IMR-90 (cell line): ENCODE measurements around the gene GPRIN2. TPM values are rescaled to one million over a fixed set of nuclear protein-coding genes. Genes with fewer than 3 reads are reported as not detected.

Experiments
- ATAC-seq: fragments of 200-7000 bp; cut with Tn5 transposase; 2 replicates; pipeline ENCODE4 v1.9.1; 2020; ENCODE audit warnings: low read depth, mild to moderate bottlenecking, moderate library complexity
- BruUV-seq: library from RNA; stranded (reverse); fragments of 400-500 nt; replicated peaks from 2 replicates; lab custom pipeline; 2021; lab: Mats Ljungman, UMichigan
- CTCF ChIA-PET: fragments of 300-600 bp; formaldehyde crosslinking; extraction: SDS; loops from one replicate; lab custom pipeline; 2021; ENCODE audit warnings: antibody characterized with exemption; lab: Yijun Ruan, JAX
- POLR2A ChIA-PET: fragments of 300-600 bp; sonication (Branson Sonifier 250); formaldehyde crosslinking; loops from one replicate; lab custom pipeline; 2022; ENCODE audit warnings: antibody characterized with exemption; ENCODE audit not compliant: unreplicated experiment; lab: Charles Lee
- DNase-seq: peaks from one replicate; pipeline ENCODE4 v3.0.0; 2013
- H2AFZ ChIP-seq: replicated peaks from 2 replicates; pipeline ENCODE3; 2013; ENCODE audit warnings: low read length, mild to moderate bottlenecking; ENCODE audit not compliant: poor library complexity
- H2AK5ac ChIP-seq: 2 replicates; pipeline ENCODE4 v1.6.1; 2013; ENCODE audit warnings: low read depth, low read length, inconsistent platforms
- H2AK9ac ChIP-seq: replicated peaks from 2 replicates; pipeline ENCODE3; 2013; ENCODE audit warnings: mild to moderate bottlenecking, low read depth, low read length, moderate library complexity; ENCODE audit not compliant: poor library complexity
- H2BK120ac ChIP-seq: 2 replicates; pipeline ENCODE4 v1.6.1; 2013; ENCODE audit warnings: low read depth, low read length, inconsistent platforms
- H2BK15ac ChIP-seq: 3 replicates; pipeline ENCODE4 v1.6.1; 2013; ENCODE audit warnings: low read depth, low read length, inconsistent platforms
- H2BK20ac ChIP-seq: 2 replicates; pipeline ENCODE4 v1.6.1; 2013; ENCODE audit warnings: low read depth, mild to moderate bottlenecking, inconsistent platforms, low read length, moderate library complexity
- H2BK5ac ChIP-seq: 2 replicates; pipeline ENCODE4 v1.6.1; 2013; ENCODE audit warnings: mild to moderate bottlenecking, low read depth, low read length, inconsistent platforms; ENCODE audit not compliant: poor library complexity, severe bottlenecking
- H3K14ac ChIP-seq: replicated peaks from 2 replicates; pipeline ENCODE4 v1.6.1; 2013; ENCODE audit warnings: low read depth, low read length, inconsistent platforms
- H3K18ac ChIP-seq: 2 replicates; pipeline ENCODE4 v1.6.1; 2013; ENCODE audit warnings: low read depth, low read length, control low read depth
- H3K23ac ChIP-seq: 2 replicates; pipeline ENCODE4 v1.6.1; 2013; ENCODE audit warnings: low read depth, low read length, inconsistent platforms
- H3K27ac ChIP-seq: 2 replicates; pipeline ENCODE4 v1.5.1; 2013; ENCODE audit warnings: mild to moderate bottlenecking, control low read depth, low read length; ENCODE audit not compliant: insufficient read depth
- H3K27me3 ChIP-seq: 2 replicates; pipeline ENCODE4 v1.6.1; 2013; ENCODE audit warnings: low read length; ENCODE audit not compliant: control insufficient read depth, insufficient read depth
- H3K36me3 ChIP-seq: 2 replicates; pipeline ENCODE4 v1.6.1; 2013; ENCODE audit warnings: low read length, mixed read lengths; ENCODE audit not compliant: control insufficient read depth, insufficient read depth
- H3K4ac ChIP-seq: 2 replicates; pipeline ENCODE4 v1.6.1; 2013; ENCODE audit warnings: low read depth, low read length, inconsistent platforms
- H3K4me1 ChIP-seq: 2 replicates; pipeline ENCODE4 v1.6.1; 2013; ENCODE audit warnings: low read length, mixed read lengths; ENCODE audit not compliant: control insufficient read depth, insufficient read depth
- H3K4me2 ChIP-seq: 2 replicates; pipeline ENCODE4 v1.6.1; 2013; ENCODE audit warnings: low read depth, mild to moderate bottlenecking, control low read depth, low read length, moderate library complexity
- H3K4me3 ChIP-seq: 2 replicates; pipeline ENCODE4 v1.5.1; 2013; ENCODE audit warnings: low read depth, mild to moderate bottlenecking, control low read depth, low read length, moderate library complexity; ENCODE audit not compliant: insufficient read depth
- H3K56ac ChIP-seq: 2 replicates; pipeline ENCODE4 v1.6.1; 2013; ENCODE audit warnings: low read length, inconsistent platforms; ENCODE audit not compliant: insufficient read depth; ENCODE audit errors: extremely low read depth
- H3K79me1 ChIP-seq, 2 experiments: 2 replicates each; pipeline ENCODE4 v1.6.1; 2013; ENCODE audit warnings: low read length in 2 of 2, inconsistent platforms in 1 of 2, low read depth in 1 of 2
- H3K9ac ChIP-seq: 2 replicates; pipeline ENCODE4 v1.6.1; 2013; ENCODE audit warnings: low read depth, low read length, control low read depth
- H3K9me1 ChIP-seq: 2 replicates; pipeline ENCODE4 v1.6.1; 2013; ENCODE audit warnings: low read length, inconsistent platforms; ENCODE audit not compliant: insufficient read depth
- H3K9me3 ChIP-seq: 2 replicates; pipeline ENCODE4 v1.6.1; 2013; ENCODE audit warnings: low read length; ENCODE audit not compliant: control insufficient read depth, insufficient read depth
- H4K20me1 ChIP-seq: 2 replicates; pipeline ENCODE4 v1.6.1; 2013; ENCODE audit warnings: low read length, inconsistent platforms; ENCODE audit not compliant: insufficient read depth
- H4K5ac ChIP-seq: 2 replicates; pipeline ENCODE4 v1.6.1; 2013; ENCODE audit warnings: mild to moderate bottlenecking, low read depth, low read length, control low read depth
- H4K8ac ChIP-seq, 2 experiments: 2 replicates each; pipeline ENCODE4 v1.6.1; 2013; ENCODE audit warnings: low read depth in 2 of 2, low read length in 2 of 2, control low read depth in 1 of 2, inconsistent platforms in 1 of 2
- H4K91ac ChIP-seq: 2 replicates; pipeline ENCODE4 v1.6.1; 2013; ENCODE audit warnings: low read depth, low read length, inconsistent platforms; ENCODE audit not compliant: insufficient read depth
- CEBPB ChIP-seq: IDR thresholded peaks from 2 replicates; pipeline ENCODE4 v1.6.1; 2012; ENCODE audit warnings: low read depth, low read length, improper control_type of control experiment
- FOS ChIP-seq: fragments of 150-350 bp; IDR thresholded peaks from 2 replicates; pipeline ENCODE4 v1.6.1; 2016; ENCODE audit warnings: low read depth, low read length
- MAZ ChIP-seq: IDR thresholded peaks from 2 replicates; pipeline ENCODE4 v1.6.1; 2012; ENCODE audit warnings: low read depth, mild to moderate bottlenecking, low read length, improper control_type of control experiment, moderate library complexity, borderline replicate concordance
- NFE2L2 ChIP-seq: fragments of 150-350 bp; IDR thresholded peaks from 2 replicates; pipeline ENCODE4 v1.6.1; 2016; ENCODE audit warnings: low read depth, mild to moderate bottlenecking, low read length
- RCOR1 ChIP-seq: IDR thresholded peaks from 2 replicates; pipeline ENCODE4 v1.6.1; 2012; ENCODE audit warnings: mild to moderate bottlenecking, low read length, improper control_type of control experiment; ENCODE audit not compliant: insufficient replicate concordance
- WGBS, 2 experiments: methylation state at CpG; one replicate each; pipeline versions ENCODE4 v1.1.5 to v1.1.7; 2013; ENCODE audit warnings: missing lambda C conversion rate in 2 of 2; ENCODE audit not compliant: insufficient read length in 1 of 2; ENCODE audit errors: extremely low coverage in 2 of 2; 5-methylcytosine and 5-hydroxymethylcytosine counted together
- dilution Hi-C: fragments of 300-500 bp; cut with HindIII; formaldehyde crosslinking; loops from one replicate; pipeline ENCODE4 v1.14.3; 2018; ENCODE audit warnings: low sequenced_read_pairs; ENCODE audit not compliant: unreplicated experiment
- in situ Hi-C: fragments of 300-500 bp; cut with MboI; formaldehyde crosslinking; loops from 3 replicates; pipeline ENCODE4 v1.14.3; 2019; ENCODE audit warnings: low sequenced_read_pairs, inconsistent platforms, mixed read lengths
- intact Hi-C: fragments of 100-400 bp; cut with micrococcal nuclease; formaldehyde crosslinking; loops from 2 replicates; pipeline ENCODE4 v1.10.0; 2022
- polyA plus RNA-seq, 3 experiments: library from polyadenylated mRNA; depleted of rRNA; stranded (reverse); fragments of >200 nt; gene quantifications; 2 replicates each; pipeline ENCODE4 v1.2.3, GENCODE V29; 2012; ENCODE audit warnings: low replicate concordance in 1 of 3
- total RNA-seq: library from RNA; depleted of rRNA; stranded (reverse); fragments of >200 nt; gene quantifications from 2 replicates; pipeline ENCODE4 v1.2.3, GENCODE V29; 2012
- TF ChIP-seq, protein P1 (sequence below): conservative IDR thresholded peaks from 2 replicates; pipeline ENCODE4 v1.5.1; 2012; ENCODE audit warnings: mild to moderate bottlenecking, low read depth, low read length, improper control_type of control experiment
- TF ChIP-seq, protein P2 (sequence below): fragments of 150-350 bp; IDR thresholded peaks from 2 replicates; pipeline ENCODE4 v1.6.1; 2016; ENCODE audit warnings: low read depth, mild to moderate bottlenecking, low read length, moderate library complexity, borderline replicate concordance

GPRIN2 gene
- total and polyA plus RNA-seq, 2 of the 4 experiments (the other 2 are of a cell fraction), result under 0.01 TPM; not detected in 1

DNA sequence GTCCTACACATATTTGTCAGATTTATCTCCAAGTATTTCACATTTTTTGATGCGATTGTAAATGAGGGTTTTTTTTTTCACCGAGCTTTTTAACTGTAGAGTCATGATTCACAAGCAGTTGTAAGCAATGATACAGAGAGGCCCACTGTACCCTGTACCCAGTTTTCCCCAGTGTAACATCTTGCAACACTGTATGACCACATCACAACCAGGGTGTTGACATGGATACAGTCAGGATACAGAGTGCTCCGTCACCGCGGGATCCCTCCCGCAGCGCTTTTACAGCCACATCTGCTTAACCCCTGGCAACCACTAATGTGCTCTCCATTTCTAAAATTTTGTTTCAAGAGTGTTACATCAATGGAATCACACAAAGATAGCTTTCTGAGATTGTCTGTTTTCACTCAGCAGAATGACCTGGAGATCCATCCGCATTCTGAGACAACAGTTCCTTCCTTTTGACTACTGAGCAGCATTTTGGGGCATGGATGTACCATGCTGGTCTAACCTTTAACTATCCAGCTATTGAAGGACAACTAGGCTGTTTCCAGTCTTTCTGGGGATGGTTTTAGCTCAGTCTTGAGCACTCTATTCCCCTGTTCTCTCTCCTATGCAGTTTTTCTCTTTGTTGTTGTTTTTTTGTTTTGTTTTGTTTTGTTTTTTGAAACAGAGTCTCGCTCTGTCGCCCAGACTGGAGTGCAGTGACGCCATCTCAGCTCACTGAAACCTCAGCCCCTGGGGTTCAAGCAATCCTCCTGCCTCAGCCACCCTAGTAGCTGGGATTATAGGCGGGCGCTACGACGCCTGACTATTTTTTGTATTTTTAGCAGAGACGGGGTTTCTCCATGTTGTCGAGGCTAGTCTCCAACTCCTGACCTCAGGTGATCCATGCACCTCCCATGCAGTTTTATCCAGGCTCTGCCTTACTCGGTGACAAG lies 25.9 kb downstream of the GPRIN2 start:
- no peak overlapping the region for H4K91ac ChIP-seq
- H2BK5ac ChIP-seq, result no peak overlapping the region
- no peak overlapping the region for H4K5ac ChIP-seq
- H3K79me1 ChIP-seq, result peaks cover 0 to 9% of the 10 kb centered on the region in 2 experiments; a peak in 2 of 4 replicates
- no peak overlapping the region for H3K4me2 ChIP-seq
- BruUV-seq, result no TSS peak
- H2BK15ac ChIP-seq, result 0 out of 3 replicates have a peak overlapping the region, but pooled peaks have one; percentile 1
- no peak overlapping the region for H3K23ac ChIP-seq
- no peak overlapping the region for H3K4me3 ChIP-seq
- ATAC-seq, result peak; percentile 69
- H3K27me3 ChIP-seq, result no peaks in the 10 kb centered on the region
- H2BK20ac ChIP-seq, result no peak overlapping the region
- H3K4me1 ChIP-seq, result peaks cover 4% of the 10 kb centered on the region
- H3K56ac ChIP-seq, result no peak overlapping the region
- TF ChIP-seq FOS (no peak), NFE2L2 (peak; percentile 79), MAZ (peak; percentile 58; the same call in 1 of the 2 replicates), RCOR1 (no peak), CEBPB (peak; percentile 96)
- TF ChIP-seq, protein P1, sequence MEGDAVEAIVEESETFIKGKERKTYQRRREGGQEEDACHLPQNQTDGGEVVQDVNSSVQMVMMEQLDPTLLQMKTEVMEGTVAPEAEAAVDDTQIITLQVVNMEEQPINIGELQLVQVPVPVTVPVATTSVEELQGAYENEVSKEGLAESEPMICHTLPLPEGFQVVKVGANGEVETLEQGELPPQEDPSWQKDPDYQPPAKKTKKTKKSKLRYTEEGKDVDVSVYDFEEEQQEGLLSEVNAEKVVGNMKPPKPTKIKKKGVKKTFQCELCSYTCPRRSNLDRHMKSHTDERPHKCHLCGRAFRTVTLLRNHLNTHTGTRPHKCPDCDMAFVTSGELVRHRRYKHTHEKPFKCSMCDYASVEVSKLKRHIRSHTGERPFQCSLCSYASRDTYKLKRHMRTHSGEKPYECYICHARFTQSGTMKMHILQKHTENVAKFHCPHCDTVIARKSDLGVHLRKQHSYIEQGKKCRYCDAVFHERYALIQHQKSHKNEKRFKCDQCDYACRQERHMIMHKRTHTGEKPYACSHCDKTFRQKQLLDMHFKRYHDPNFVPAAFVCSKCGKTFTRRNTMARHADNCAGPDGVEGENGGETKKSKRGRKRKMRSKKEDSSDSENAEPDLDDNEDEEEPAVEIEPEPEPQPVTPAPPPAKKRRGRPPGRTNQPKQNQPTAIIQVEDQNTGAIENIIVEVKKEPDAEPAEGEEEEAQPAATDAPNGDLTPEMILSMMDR, result no peak
- TF ChIP-seq, protein P2, sequence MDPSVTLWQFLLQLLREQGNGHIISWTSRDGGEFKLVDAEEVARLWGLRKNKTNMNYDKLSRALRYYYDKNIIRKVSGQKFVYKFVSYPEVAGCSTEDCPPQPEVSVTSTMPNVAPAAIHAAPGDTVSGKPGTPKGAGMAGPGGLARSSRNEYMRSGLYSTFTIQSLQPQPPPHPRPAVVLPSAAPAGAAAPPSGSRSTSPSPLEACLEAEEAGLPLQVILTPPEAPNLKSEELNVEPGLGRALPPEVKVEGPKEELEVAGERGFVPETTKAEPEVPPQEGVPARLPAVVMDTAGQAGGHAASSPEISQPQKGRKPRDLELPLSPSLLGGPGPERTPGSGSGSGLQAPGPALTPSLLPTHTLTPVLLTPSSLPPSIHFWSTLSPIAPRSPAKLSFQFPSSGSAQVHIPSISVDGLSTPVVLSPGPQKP, result no peak
- peaks cover 16% of the 10 kb centered on the region for H3K9me1 ChIP-seq
- CTCF ChIA-PET, result interaction anchor here (1.0 kb wide), 1 partner anchor 10 kb away, joined by 3 read pairs; no protein-coding TSS in a partner anchor
- intact Hi-C loops, result no loop called here
- no peaks in the 10 kb centered on the region for H4K20me1 ChIP-seq
- H3K14ac ChIP-seq, result no peak overlapping the region
- DNase-seq, result peak; percentile 87
- H3K9ac ChIP-seq, result no peak overlapping the region
- H3K4ac ChIP-seq, result no peak overlapping the region
- H4K8ac ChIP-seq, result no peak overlapping the region
- no peak overlapping the region; the same call in 1 of the 2 replicates for H2AK5ac ChIP-seq
- H3K9me3 ChIP-seq, result no peaks in the 10 kb centered on the region
- WGBS, 2 experiments, result 86% methylated on average over 7 of the region's 18 CpGs; no CpG with 5 or more reads in 1 of the 2 experiments
- no peak overlapping the region for H2AK9ac ChIP-seq
- dilution Hi-C loops, result no loop called here
- no peak overlapping the region for H3K27ac ChIP-seq
- no peaks in the 10 kb centered on the region for H3K36me3 ChIP-seq
- H3K18ac ChIP-seq, result no peak overlapping the region; the same call in 1 of the 2 replicates
- POLR2A ChIA-PET, result interaction anchor here (0.6 kb wide), 1 partner anchor 11 kb away, joined by 3 read pairs; no protein-coding TSS in a partner anchor
- H2BK120ac ChIP-seq, result peak overlapping the region; percentile 0
- in situ Hi-C loops, result loop anchor here (25.0 kb wide), 2 partner anchors 882 to 1543 kb away; partner anchors contain the start of gene DEPP1
- H2AFZ ChIP-seq, result no peak overlapping the region
